GM12878 (cell line): ENCODE data around the gene C2. TPM values are rescaled to one million over a fixed set of nuclear protein-coding genes. Genes with fewer than 3 reads are reported as not detected.

ENCODE experiments used
- ATAC-seq: fragments of 200-7000 bp; cut with Tn5 transposase; 3 replicates; pipeline ENCODE4 v1.9.1; 2020; ENCODE audit warnings: mild to moderate bottlenecking, moderate library complexity
- BruUV-seq: library from RNA; stranded (reverse); fragments of 400-500 nt; replicated peaks from 2 replicates; lab custom pipeline; 2021; lab: Mats Ljungman, UMichigan
- CTCF ChIA-PET: fragments of 300-600 bp; sonication (Branson Sonifier 250); formaldehyde crosslinking; extraction: SDS; loops from one replicate; lab custom pipeline; 2021; ENCODE audit warnings: inconsistent platforms; lab: Yijun Ruan, JAX
- POLR2A ChIA-PET: fragments of 350-600 bp; formaldehyde crosslinking; extraction: SDS; loops from one replicate; lab custom pipeline; 2021; ENCODE audit warnings: inconsistent platforms; lab: Charles Lee
- RAD21 ChIA-PET: fragments of 300-600 bp; sonication (Branson Sonifier 250); formaldehyde crosslinking; loops from one replicate; lab custom pipeline; 2023; ENCODE audit warnings: antibody characterized with exemption; ENCODE audit not compliant: unreplicated experiment; lab: Charles Lee
- SMC1A ChIA-PET: fragments of 300-600 bp; sonication (Branson Sonifier 250); formaldehyde crosslinking; loops from one replicate; lab custom pipeline; 2023; ENCODE audit not compliant: unreplicated experiment, uncharacterized antibody; lab: Charles Lee
- DNase-seq: peaks from one replicate; pipeline ENCODE4 v3.0.0-alpha.2; 2011; ENCODE audit warnings: low read depth, low spot score
- FAIRE-seq: peaks from 3 replicates; lab custom pipeline; 2011; peaks lifted over from hg19 to GRCh38; lab: Jason Lieb, UNC
- H2AFZ ChIP-seq: 2 replicates; pipeline ENCODE4 v1.6.0; 2011; ENCODE audit warnings: low read depth, low read length, control low read depth; ENCODE audit not compliant: control insufficient read depth
- H3K27ac ChIP-seq: 2 replicates; pipeline ENCODE4 v1.5.1; 2011; ENCODE audit warnings: control low read depth; ENCODE audit not compliant: control insufficient read depth, insufficient read depth
- H3K27me3 ChIP-seq, 2 experiments: replicated peaks in 1 of 2; 2 replicates each; pipeline versions ENCODE4 v1.6.0 to v1.6.1; 2011; ENCODE audit warnings: low read length in 1 of 2; ENCODE audit not compliant: control insufficient read depth in 2 of 2, insufficient read depth in 2 of 2
- H3K36me3 ChIP-seq, 2 experiments: 2 replicates each; pipeline ENCODE4 v1.5.1; 2011; ENCODE audit warnings: low read length in 1 of 2; ENCODE audit not compliant: control insufficient read depth in 2 of 2, insufficient read depth in 2 of 2
- H3K4me1 ChIP-seq: 2 replicates; pipeline ENCODE4 v1.6.1; 2011; ENCODE audit warnings: mild to moderate bottlenecking, low read length, moderate library complexity, mixed read lengths; ENCODE audit not compliant: control insufficient read depth, insufficient read depth
- H3K4me2 ChIP-seq: 2 replicates; pipeline ENCODE4 v1.6.0; 2011; ENCODE audit warnings: control low read depth; ENCODE audit not compliant: control insufficient read depth, insufficient read depth
- H3K4me3 ChIP-seq: fragments of 200-600 bp; sonication (generic); 2 replicates; pipeline ENCODE4 v1.5.1; 2016
- H3K79me2 ChIP-seq: 2 replicates; pipeline ENCODE4 v1.6.0; 2011; ENCODE audit warnings: low read length; ENCODE audit not compliant: control insufficient read depth, insufficient read depth
- H3K9ac ChIP-seq: 2 replicates; pipeline ENCODE4 v1.8.0; 2011; ENCODE audit warnings: low read length, control low read depth, mixed read lengths; ENCODE audit not compliant: control insufficient read depth, insufficient read depth
- H3K9me3 ChIP-seq: replicated peaks from 3 replicates; pipeline ENCODE4 v1.5.1; 2011; ENCODE audit warnings: mild to moderate bottlenecking, low read length; ENCODE audit not compliant: control insufficient read depth, insufficient read depth
- H4K20me1 ChIP-seq: 2 replicates; pipeline ENCODE4 v1.6.0; 2011; ENCODE audit not compliant: control insufficient read depth, insufficient read depth
- CUX1 ChIP-seq: IDR thresholded peaks from 2 replicates; pipeline ENCODE4 v1.6.1; 2012; ENCODE audit warnings: improper control_type of control experiment, low read depth, low read length; ENCODE audit not compliant: insufficient replicate concordance
- EP300 ChIP-seq, 2 experiments: fragments of 150-350 bp in 1 of 2; IDR thresholded peaks; 2 replicates each; pipeline ENCODE4 v1.6.1; 2011 to 2012; ENCODE audit warnings: low read depth in 2 of 2, low read length in 2 of 2, borderline replicate concordance in 1 of 2, improper control_type of control experiment in 1 of 2, inconsistent platforms in 1 of 2; ENCODE audit not compliant: control insufficient read depth in 1 of 2
- IRF4 ChIP-seq: IDR thresholded peaks from 2 replicates; pipeline ENCODE4 v1.6.1; 2011; ENCODE audit warnings: low read depth, low read length
- PAX5 ChIP-seq: IDR thresholded peaks from 2 replicates; pipeline ENCODE4 v1.6.1; 2011; ENCODE audit warnings: low read depth, low read length, borderline replicate concordance
- POLR2A ChIP-seq: IDR thresholded peaks from 2 replicates; pipeline ENCODE4 v1.6.1; 2011; ENCODE audit warnings: low read depth, mild to moderate bottlenecking, low read length
- SRF ChIP-seq, 2 experiments: IDR thresholded peaks; 2 replicates each; pipeline ENCODE4 v1.6.1; 2011; ENCODE audit warnings: low read depth in 2 of 2, low read length in 2 of 2, mild to moderate bottlenecking in 1 of 2, moderate library complexity in 1 of 2
- TCF7 ChIP-seq: IDR thresholded peaks from 2 replicates; pipeline ENCODE4 v1.6.1; 2014; ENCODE audit warnings: antibody characterized with exemption, borderline replicate concordance
- ZBED1 ChIP-seq: IDR thresholded peaks from 2 replicates; pipeline ENCODE4 v1.6.1; 2016; ENCODE audit warnings: borderline replicate concordance
- ZNF274 ChIP-seq: IDR thresholded peaks from one replicate; pipeline ENCODE4 v1.8.0; 2011; ENCODE audit not compliant: insufficient read length, insufficient read depth
- WGBS: methylation state at CpG from one replicate; pipeline ENCODE4 v1.1.6; 2016; ENCODE audit warnings: low lambda C conversion rate; ENCODE audit not compliant: insufficient replicate concordance, insufficient coverage; ENCODE audit errors: missing lambda C conversion rate; 5-methylcytosine and 5-hydroxymethylcytosine counted together
- in situ Hi-C: fragments of 300-500 bp; cut with MboI; formaldehyde crosslinking; loops from 9 replicates; pipeline ENCODE4 v1.14.3; 2018; ENCODE audit warnings: mixed read lengths
- intact Hi-C: fragments of 100-400 bp; cut with micrococcal nuclease; formaldehyde crosslinking; loops from one replicate; pipeline ENCODE4 v1.14.2; 2022; ENCODE audit not compliant: unreplicated experiment
- polyA plus RNA-seq, 11 experiments: library from polyadenylated mRNA; depleted of rRNA in 4 of 11; unstranded in 6 of 11; stranded (reverse) in 5 of 11; fragments of >200 nt; fragmentation: Nextera tagmentation in 4 of 11; fragmentation: Illumina TruSeq in 1 of 11; extraction: Ambion mirVana in 4 of 11; extraction: Trizol in 1 of 11; gene quantifications; 1 replicate in 1 of 11; 2 replicates in 10 of 11; pipeline versions ENCODE4 v1.2.1 to v1.2.3, GENCODE V29; 2011 to 2016; ENCODE audit warnings: inconsistent platforms in 2 of 11, missing spikeins in 2 of 11, low read depth in 1 of 11
- total RNA-seq, 4 experiments: library from RNA; depleted of rRNA in 3 of 4; stranded (reverse); fragments of >200 nt in 3 of 4; fragmentation: Illumina TruSeq in 1 of 4; extraction: Trizol in 1 of 4; gene quantifications; 2 replicates each; pipeline versions ENCODE4 v1.2.1 to v1.2.3, GENCODE V29; 2013 to 2021
- TF ChIP-seq, protein P1 (sequence below): fragments of 450-650 bp; conservative IDR thresholded peaks from 2 replicates; pipeline ENCODE4 v1.6.1; 2017; ENCODE audit warnings: mild to moderate bottlenecking, moderate library complexity

C2 gene
- total and polyA plus RNA-seq, 10 of the 15 experiments (the other 5 are each of a cell fraction or from before 2014, with no cell fraction given) = 0.06 to 0.97 (median 0.21) TPM; not detected in 5

- DNase-seq (no peak), ATAC-seq (no peak), FAIRE-seq (no peak)
- CTCF ChIA-PET = no interaction called here
- TSS peak; percentile 92 for BruUV-seq
- POLR2A ChIA-PET = no interaction called here
- in situ Hi-C loops = no loop called here
- SMC1A ChIA-PET = no interaction called here
- no peaks in the 10 kb centered on the region for H4K20me1 ChIP-seq
- H3K9me3 ChIP-seq = no peaks in the 10 kb centered on the region
- no peak overlapping the region for H3K9ac ChIP-seq
- TF ChIP-seq POLR2A (0 out of 2 replicates have a peak, but pooled peaks have one; percentile 10), TCF7 (no peak)
- H2AFZ ChIP-seq = no peak overlapping the region
- H3K27me3 ChIP-seq = no peaks in the 10 kb centered on the region
- no peaks in the 10 kb centered on the region for H3K79me2 ChIP-seq
- RAD21 ChIA-PET = no interaction called here
- no peak overlapping the region for H3K4me2 ChIP-seq
- 81% methylated on average over 10 of the region's 10 CpGs for WGBS
- H3K4me1 ChIP-seq = no peaks in the 10 kb centered on the region
- intact Hi-C loops = no loop called here
- no peak overlapping the region for H3K4me3 ChIP-seq
- H3K36me3 ChIP-seq = peaks cover 0 to 20% of the 10 kb centered on the region in 2 experiments; a peak in 3 of 4 replicates
- no peak overlapping the region for H3K27ac ChIP-seq
These were observed 47.6 kb upstream of the C2 start for GRCh38 chr6:31879901-31880300.

DNA sequence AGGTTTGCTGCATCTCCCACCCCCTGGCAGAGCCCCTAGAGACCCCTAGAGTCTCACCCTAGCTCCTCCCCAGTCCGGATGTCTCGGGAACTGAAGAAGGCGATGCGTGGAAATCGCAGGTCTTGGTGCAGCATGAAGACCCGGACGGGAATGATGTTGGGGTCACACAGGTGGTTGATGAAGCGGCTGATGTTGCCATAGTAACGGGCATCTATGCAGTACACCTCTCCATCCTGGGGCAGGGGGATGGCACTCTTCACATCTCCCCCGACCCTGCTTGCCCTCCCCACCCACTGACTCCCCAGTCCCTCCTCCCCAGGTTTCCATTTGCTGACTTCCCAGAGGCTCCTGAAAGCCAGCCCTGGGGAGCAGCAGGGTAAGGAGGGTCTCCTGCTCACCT lies 46.9 kb upstream of the C2 start:
- intact Hi-C loops = no loop called here
- no peak for ATAC-seq
- no peaks in the 10 kb centered on the region for H4K20me1 ChIP-seq
- TF ChIP-seq IRF4 (no peak), PAX5 (no peak), SRF (IDR thresholded peaks at IDR 0.05; ENCODE audit: low read depth in 2 of 2, low read length in 2 of 2) (no peak), CUX1 (no peak), ZNF274 (no peak), EP300 (IDR thresholded peaks at IDR 0.05; ENCODE audit: borderline replicate concordance in 1 of 2, control insufficient read depth in 1 of 2, low read depth in 2 of 2, low read length in 2 of 2) (no peak), ZBED1 (no peak)
- TF ChIP-seq, protein P1, sequence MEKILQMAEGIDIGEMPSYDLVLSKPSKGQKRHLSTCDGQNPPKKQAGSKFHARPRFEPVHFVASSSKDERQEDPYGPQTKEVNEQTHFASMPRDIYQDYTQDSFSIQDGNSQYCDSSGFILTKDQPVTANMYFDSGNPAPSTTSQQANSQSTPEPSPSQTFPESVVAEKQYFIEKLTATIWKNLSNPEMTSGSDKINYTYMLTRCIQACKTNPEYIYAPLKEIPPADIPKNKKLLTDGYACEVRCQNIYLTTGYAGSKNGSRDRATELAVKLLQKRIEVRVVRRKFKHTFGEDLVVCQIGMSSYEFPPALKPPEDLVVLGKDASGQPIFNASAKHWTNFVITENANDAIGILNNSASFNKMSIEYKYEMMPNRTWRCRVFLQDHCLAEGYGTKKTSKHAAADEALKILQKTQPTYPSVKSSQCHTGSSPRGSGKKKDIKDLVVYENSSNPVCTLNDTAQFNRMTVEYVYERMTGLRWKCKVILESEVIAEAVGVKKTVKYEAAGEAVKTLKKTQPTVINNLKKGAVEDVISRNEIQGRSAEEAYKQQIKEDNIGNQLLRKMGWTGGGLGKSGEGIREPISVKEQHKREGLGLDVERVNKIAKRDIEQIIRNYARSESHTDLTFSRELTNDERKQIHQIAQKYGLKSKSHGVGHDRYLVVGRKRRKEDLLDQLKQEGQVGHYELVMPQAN = no peak
- TF ChIP-seq, all 136 proteins: peak for 0
- no peak overlapping the region for H3K4me2 ChIP-seq
- H3K36me3 ChIP-seq = peaks cover 0 to 20% of the 10 kb centered on the region in 2 experiments; a peak in 3 of 4 replicates
- ChIA-PET RAD21 (interaction anchor here (0.5 kb wide), 1 partner anchor 18 kb away, joined by 3 read pairs; no protein-coding TSS in a partner anchor), SMC1A (no interaction called here), CTCF (no interaction called here), POLR2A (no interaction called here)
- no peak overlapping the region for H3K4me3 ChIP-seq
- in situ Hi-C loops = no loop called here
- H3K27ac ChIP-seq = no peak overlapping the region
- BruUV-seq = no TSS peak
- H2AFZ ChIP-seq = no peak overlapping the region
- WGBS = 93% methylated on average over 10 of the region's 10 CpGs
- no peak overlapping the region for H3K9ac ChIP-seq
- DNase-seq (no peak), FAIRE-seq (no peak)
- no peaks in the 10 kb centered on the region for H3K9me3 ChIP-seq
- no peaks in the 10 kb centered on the region for H3K27me3 ChIP-seq
- H3K79me2 ChIP-seq = no peaks in the 10 kb centered on the region
- no peaks in the 10 kb centered on the region for H3K4me1 ChIP-seq
